GM18499 (cell line): ENCODE data around the gene NEUROD2.

Source experiments
- ATAC-seq: cut with Tn5 transposase; IDR thresholded peaks from one replicate; pipeline ENCODE4 v1.9.1; 2021; ENCODE audit warnings: moderate number of reproducible peaks; ENCODE audit not compliant: insufficient read depth, unreplicated experiment

The NEUROD2 gene

GRCh38 chr17:39605492-39606433 lies 2.0 kb downstream of the NEUROD2 start:
- no peak for ATAC-seq

GRCh38 chr17:39604911-39605491 lies 2.7 kb downstream of the NEUROD2 start:
- no peak for ATAC-seq

GRCh38 chr17:39603304-39604016 lies 4.3 kb downstream of the NEUROD2 start:
- no peak for ATAC-seq

GRCh38 chr17:39602533-39603303 lies 5.0 kb downstream of the NEUROD2 start:
- no peak for ATAC-seq

GRCh38 chr17:39601758-39602532 lies 5.8 kb downstream of the NEUROD2 start:
- ATAC-seq, result no peak

- no peak for ATAC-seq
Measured at GRCh38 chr17:39600997-39601597, 6.6 kb downstream of the NEUROD2 start.

- ATAC-seq, result no peak
Measured at GRCh38 chr17:39600288-39600996, 7.3 kb downstream of the NEUROD2 start.

GRCh38 chr17:39599665-39600231 lies 8.0 kb downstream of the NEUROD2 start:
- no peak for ATAC-seq

GRCh38 chr17:39599004-39599664 lies 8.6 kb downstream of the NEUROD2 start:
- ATAC-seq, result no peak

- no peak for ATAC-seq
Measured at GRCh38 chr17:39598630-39599003, 9.1 kb downstream of the NEUROD2 start.

- no peak for ATAC-seq
Measured at GRCh38 chr17:39598047-39598481, 9.7 kb downstream of the NEUROD2 start.

- no peak for ATAC-seq
Measured at GRCh38 chr17:39597372-39598046, 10.2 kb downstream of the NEUROD2 start.

- no peak for ATAC-seq
Measured at GRCh38 chr17:39596543-39597267, 11.0 kb downstream of the NEUROD2 start.

- ATAC-seq, result no peak
Measured at GRCh38 chr17:39595928-39596510, 11.7 kb downstream of the NEUROD2 start.

- ATAC-seq, result no peak
Measured at GRCh38 chr17:39595294-39595693, 12.4 kb downstream of the NEUROD2 start.

GRCh38 chr17:39593371-39593770 lies 14.3 kb downstream of the NEUROD2 start:
- ATAC-seq, result no peak
